A673 (cell line): Measurements from ENCODE around the gene ACADL. TPM values are rescaled to one million over a fixed set of nuclear protein-coding genes. Genes with fewer than 3 reads are reported as not detected.

Source experiments
- BruUV-seq: library from RNA; stranded (reverse); fragments of 400-500 nt; replicated peaks from 2 replicates; lab custom pipeline; 2021; lab: Mats Ljungman, UMichigan
- CTCF ChIA-PET: fragments of 300-600 bp; sonication (Branson Sonifier 250); formaldehyde crosslinking; loops from one replicate; lab custom pipeline; 2022; ENCODE audit warnings: antibody characterized with exemption; lab: Charles Lee
- POLR2A ChIA-PET: fragments of 300-600 bp; sonication (Branson Sonifier 250); formaldehyde crosslinking; loops from one replicate; lab custom pipeline; 2022; ENCODE audit warnings: antibody characterized with exemption; ENCODE audit not compliant: low non-redundant PET; lab: Charles Lee
- DNase-seq: peaks from one replicate; pipeline ENCODE4 v3.0.0-alpha.2; 2015; ENCODE audit warnings: low spot score
- H3K27ac ChIP-seq: fragments of 200-600 bp; sonication (generic); 2 replicates; pipeline ENCODE4 v1.5.1; 2016; ENCODE audit warnings: mixed run types, low read depth, mild to moderate bottlenecking, mixed read lengths, antibody characterized with exemption, low read length; ENCODE audit not compliant: poor library complexity, severe bottlenecking
- H3K27me3 ChIP-seq: fragments of 200-600 bp; sonication (generic); replicated peaks from 2 replicates; pipeline ENCODE4 v1.6.1; 2017; ENCODE audit warnings: mixed run types, low read depth, mild to moderate bottlenecking, mixed read lengths, antibody characterized with exemption, low read length; ENCODE audit not compliant: insufficient read depth, poor library complexity
- H3K36me3 ChIP-seq: fragments of 200-600 bp; sonication (generic); 2 replicates; pipeline ENCODE4 v1.6.1; 2016; ENCODE audit warnings: mixed run types, mild to moderate bottlenecking, mixed read lengths, antibody characterized with exemption, low read length; ENCODE audit not compliant: insufficient read depth, poor library complexity, severe bottlenecking
- H3K4me1 ChIP-seq: fragments of 200-600 bp; sonication (generic); 2 replicates; pipeline ENCODE4 v1.6.1; 2017; ENCODE audit warnings: mixed run types, mild to moderate bottlenecking, mixed read lengths, antibody characterized with exemption, low read length; ENCODE audit not compliant: insufficient read depth, poor library complexity, severe bottlenecking
- H3K4me3 ChIP-seq: fragments of 200-600 bp; sonication (generic); 2 replicates; pipeline ENCODE4 v1.5.1; 2016; ENCODE audit warnings: low read depth, mixed run types, mild to moderate bottlenecking, mixed read lengths, low read length; ENCODE audit not compliant: poor library complexity, severe bottlenecking
- H3K9me3 ChIP-seq: fragments of 200-600 bp; sonication (generic); 2 replicates; pipeline ENCODE4 v1.6.1; 2016; ENCODE audit warnings: mixed run types, low read depth, mild to moderate bottlenecking, mixed read lengths, antibody characterized with exemption, low read length; ENCODE audit not compliant: poor library complexity, severe bottlenecking
- CTCF ChIP-seq: fragments of 300-800, 200-600 bp; sonication (generic); conservative IDR thresholded peaks from 2 replicates; pipeline ENCODE4 v1.5.1; 2017; ENCODE audit warnings: low read depth, mild to moderate bottlenecking, antibody characterized with exemption, low read length, moderate library complexity, mixed read lengths
- EZH2 ChIP-seq: fragments of 200-600 bp; sonication (generic); IDR thresholded peaks from 2 replicates; pipeline ENCODE4 v1.6.1; 2017; ENCODE audit warnings: borderline replicate concordance, low read depth, mild to moderate bottlenecking, mixed read lengths, antibody characterized with exemption, low read length; ENCODE audit not compliant: poor library complexity, severe bottlenecking
- intact Hi-C: fragments of 100-400 bp; cut with micrococcal nuclease; formaldehyde crosslinking; loops from one replicate; pipeline ENCODE4 v1.10.0; 2022; ENCODE audit not compliant: unreplicated experiment
- total RNA-seq: library from RNA; stranded (reverse); gene quantifications from 2 replicates; pipeline ENCODE4 v1.2.3, GENCODE V29; 2021

Gene ACADL
- total RNA-seq, 1 experiment from 2014 or later: not detected

DNA sequence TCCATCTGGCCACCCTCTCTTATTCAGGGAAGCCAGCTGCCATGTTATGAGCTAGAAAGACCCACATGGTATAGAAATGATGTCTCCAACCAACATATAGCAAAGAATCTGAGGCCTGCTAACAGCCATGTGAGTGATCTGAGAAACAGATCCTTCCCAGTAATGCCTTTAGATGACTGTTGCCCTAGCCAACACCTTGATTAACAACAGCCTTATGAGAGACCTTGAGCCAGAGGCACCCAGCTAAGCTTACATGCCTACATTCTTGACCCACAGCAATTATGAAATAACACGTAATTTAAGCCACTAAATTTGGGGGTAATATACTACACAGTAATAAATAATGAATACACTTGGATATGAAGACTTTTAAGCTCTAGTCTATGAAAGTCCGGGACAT, 67.0 kb downstream of the ACADL start:
- Histone ChIP-seq H3K27ac (no peak overlapping the region), H3K27me3 (no peaks in the 10 kb centered on the region), H3K9me3 (no peaks in the 10 kb centered on the region), H3K4me1 (peaks cover 11% of the 10 kb centered on the region), H3K4me3 (no peak overlapping the region), H3K36me3 (peaks cover 7% of the 10 kb centered on the region)
- intact Hi-C loops: no loop called here
- no TSS peak for BruUV-seq
- ChIA-PET CTCF (no interaction called here), POLR2A (no interaction called here)
- DNase-seq: no peak
- no peak for TF ChIP-seq CTCF
- no peak for TF ChIP-seq EZH2

- Histone ChIP-seq H3K27ac (no peak overlapping the region), H3K4me1 (peaks cover 4% of the 10 kb centered on the region), H3K4me3 (no peak overlapping the region), H3K27me3 (no peaks in the 10 kb centered on the region), H3K9me3 (no peaks in the 10 kb centered on the region), H3K36me3 (peaks cover 7% of the 10 kb centered on the region)
- POLR2A ChIA-PET: no interaction called here
- no peak for TF ChIP-seq CTCF
- no peak for TF ChIP-seq EZH2
- BruUV-seq: no TSS peak
- no peak for DNase-seq
- intact Hi-C loops: no loop called here
- CTCF ChIA-PET: no interaction called here
Measured at GRCh38 chr2:210157526-210157925, 67.7 kb downstream of the ACADL start.

DNA sequence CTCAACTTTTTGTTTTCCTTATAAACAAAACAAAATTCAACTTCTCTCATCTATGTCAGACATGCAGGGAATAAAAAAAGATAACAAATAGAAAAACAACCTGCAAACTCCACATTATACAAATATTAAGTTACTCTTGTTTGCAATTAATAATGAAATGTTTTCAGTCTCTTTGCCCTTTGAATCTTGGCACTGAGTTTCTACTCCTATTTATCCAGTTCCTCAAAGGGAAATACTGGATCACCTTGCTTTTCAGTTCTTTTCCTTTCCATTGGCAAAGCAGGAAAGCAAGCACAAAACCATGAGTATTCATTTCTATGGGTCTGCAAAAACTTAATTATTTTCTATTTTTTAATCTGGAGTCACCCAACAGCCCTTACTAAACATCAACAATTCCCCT, 77.6 kb downstream of the ACADL start:
- no peak for TF ChIP-seq EZH2
- Histone ChIP-seq H3K36me3 (peaks cover 19% of the 10 kb centered on the region), H3K4me3 (no peak overlapping the region), H3K9me3 (peaks cover 15% of the 10 kb centered on the region), H3K4me1 (no peaks in the 10 kb centered on the region), H3K27ac (no peak overlapping the region), H3K27me3 (no peaks in the 10 kb centered on the region)
- BruUV-seq: no TSS peak
- ChIA-PET CTCF (no interaction called here), POLR2A (no interaction called here)
- no peak for DNase-seq
- intact Hi-C loops: no loop called here

Other genes starting within 250 kb of the ACADL start
- gene RPE, start 222.8 kb downstream of the ACADL start, total RNA-seq: 77.4 and 78.5 TPM in 2 replicates
- 17.7 and 19.6 TPM in 2 replicates for gene KANSL1L, start 54.0 kb downstream of the ACADL start, total RNA-seq
- not detected in 2 replicates for gene MYL1, start 89.7 kb upstream of the ACADL start, total RNA-seq